Measurements from ENCODE around the gene BTBD16. TPM values are rescaled to one million over a fixed set of nuclear protein-coding genes. Genes with fewer than 3 reads are reported as not detected.

BTBD16 gene
- total RNA-seq, 4 donors from 2014 or later, result not detected

DNA sequence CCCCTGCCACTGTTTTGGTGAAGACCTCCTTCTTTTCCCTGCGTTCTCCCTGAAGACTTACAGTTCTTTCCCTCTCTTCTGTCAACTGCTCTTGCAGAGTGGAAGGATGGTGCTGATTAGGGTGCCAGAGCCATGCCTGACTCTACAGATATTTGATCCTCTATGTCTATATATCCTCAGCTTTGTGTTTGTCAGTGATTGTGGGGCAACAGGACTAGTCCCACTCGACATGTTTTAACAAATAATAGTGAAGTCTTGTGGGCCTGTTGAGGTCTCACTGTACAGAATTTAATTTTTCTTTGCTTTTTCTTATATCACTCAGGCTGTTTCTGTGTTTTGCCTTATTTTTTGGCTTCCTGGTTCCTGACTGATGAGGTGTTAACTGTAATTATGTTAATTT, 108.4 kb downstream of the BTBD16 start:
- Histone ChIP-seq H3K27me3 (no peaks in the 10 kb centered on the region), H3K4me1 (peaks cover 3 to 18% (median 10%) of the 10 kb centered on the region in 4 donors), H3K4me3 (no peak overlapping the region), H3K36me3 (no peaks in the 10 kb centered on the region), H3K27ac (no peak overlapping the region), H3K9me3 (no peaks in the 10 kb centered on the region)
- no peak for DNase-seq
- WGBS, 2 donors (ENCODE audit: low coverage in 1 of 2), result 89 to 90% methylated on average over 2 of the region's 2 CpGs
- intact Hi-C loops (cut with DNase I; ENCODE audit: low total_unique reads) (no loop called here), in situ Hi-C loops (cut with MboI; ENCODE audit: low pct_ligation_motif_present in 1 of 4, low pct_unique_long_range_greater_than_20kb in 1 of 4, low sequenced_read_pairs in 3 of 4) (no loop called here)
- TF ChIP-seq, protein P1, sequence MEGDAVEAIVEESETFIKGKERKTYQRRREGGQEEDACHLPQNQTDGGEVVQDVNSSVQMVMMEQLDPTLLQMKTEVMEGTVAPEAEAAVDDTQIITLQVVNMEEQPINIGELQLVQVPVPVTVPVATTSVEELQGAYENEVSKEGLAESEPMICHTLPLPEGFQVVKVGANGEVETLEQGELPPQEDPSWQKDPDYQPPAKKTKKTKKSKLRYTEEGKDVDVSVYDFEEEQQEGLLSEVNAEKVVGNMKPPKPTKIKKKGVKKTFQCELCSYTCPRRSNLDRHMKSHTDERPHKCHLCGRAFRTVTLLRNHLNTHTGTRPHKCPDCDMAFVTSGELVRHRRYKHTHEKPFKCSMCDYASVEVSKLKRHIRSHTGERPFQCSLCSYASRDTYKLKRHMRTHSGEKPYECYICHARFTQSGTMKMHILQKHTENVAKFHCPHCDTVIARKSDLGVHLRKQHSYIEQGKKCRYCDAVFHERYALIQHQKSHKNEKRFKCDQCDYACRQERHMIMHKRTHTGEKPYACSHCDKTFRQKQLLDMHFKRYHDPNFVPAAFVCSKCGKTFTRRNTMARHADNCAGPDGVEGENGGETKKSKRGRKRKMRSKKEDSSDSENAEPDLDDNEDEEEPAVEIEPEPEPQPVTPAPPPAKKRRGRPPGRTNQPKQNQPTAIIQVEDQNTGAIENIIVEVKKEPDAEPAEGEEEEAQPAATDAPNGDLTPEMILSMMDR (IDR thresholded peaks at IDR 0.05), result no peak
- TF ChIP-seq EP300 (IDR thresholded peaks at IDR 0.05; ENCODE audit: low read depth) (no peak), POLR2AphosphoS5 (IDR thresholded peaks at IDR 0.05) (no peak), POLR2A (IDR thresholded peaks at IDR 0.05) (no peak)

GRCh38 chr10:122380703-122381102, 109.6 kb downstream of the BTBD16 start:
- DNase-seq, result no peak
- 83 to 94% methylated on average over 1 to 4 of the region's 4 CpGs for WGBS, 2 donors (ENCODE audit: low coverage in 1 of 2)
- H3K9me3 ChIP-seq, result no peaks in the 10 kb centered on the region
- in situ Hi-C loops (cut with MboI; ENCODE audit: low pct_ligation_motif_present in 1 of 4, low pct_unique_long_range_greater_than_20kb in 1 of 4, low sequenced_read_pairs in 3 of 4) (no loop called here), intact Hi-C loops (cut with DNase I; ENCODE audit: low total_unique reads) (no loop called here)
- no peaks in the 10 kb centered on the region for H3K36me3 ChIP-seq
- H3K27ac ChIP-seq, result no peak overlapping the region
- peaks cover 3 to 18% (median 10%) of the 10 kb centered on the region in 4 donors for H3K4me1 ChIP-seq
- TF ChIP-seq, protein P1 (IDR thresholded peaks at IDR 0.05), result no peak
- H3K4me3 ChIP-seq, result no peak overlapping the region
- no peaks in the 10 kb centered on the region for H3K27me3 ChIP-seq

DNA sequence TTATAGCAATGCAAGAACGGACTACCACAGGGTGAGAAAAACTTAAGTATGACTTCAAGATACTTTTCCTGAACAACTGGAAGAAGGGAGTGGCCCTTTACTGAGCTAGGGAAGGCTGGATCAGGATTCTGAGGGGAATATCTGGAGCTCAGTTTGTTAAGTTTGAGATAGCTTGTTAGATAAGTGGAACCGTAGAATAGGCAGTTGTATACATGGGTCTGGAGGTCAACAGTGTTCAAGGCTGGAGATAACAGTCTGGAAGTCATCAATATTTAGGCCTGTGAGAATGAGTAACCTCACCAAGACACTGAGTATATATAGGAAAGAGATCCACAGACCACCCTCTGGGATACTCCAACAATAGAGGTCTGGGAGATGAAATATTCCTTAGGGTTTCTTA, 110.6 kb downstream of the BTBD16 start:
- no peak for DNase-seq
- WGBS, 2 donors (ENCODE audit: low coverage in 1 of 2), result 44 to 87% methylated on average over 1 to 2 of the region's 2 CpGs
- intact Hi-C loops (cut with DNase I; ENCODE audit: low total_unique reads) (no loop called here), in situ Hi-C loops (cut with MboI; ENCODE audit: low pct_ligation_motif_present in 1 of 4, low pct_unique_long_range_greater_than_20kb in 1 of 4, low sequenced_read_pairs in 3 of 4) (no loop called here)
- Histone ChIP-seq H3K4me1 (peaks cover 8 to 16% (median 10%) of the 10 kb centered on the region in 4 donors), H3K4me3 (no peak overlapping the region), H3K27me3 (no peaks in the 10 kb centered on the region), H3K9me3 (no peaks in the 10 kb centered on the region), H3K27ac (no peak overlapping the region), H3K36me3 (no peaks in the 10 kb centered on the region)
- no peak for TF ChIP-seq POLR2AphosphoS5 (IDR thresholded peaks at IDR 0.05)
- no peak for TF ChIP-seq EP300 (IDR thresholded peaks at IDR 0.05; ENCODE audit: low read depth)
- TF ChIP-seq POLR2A (IDR thresholded peaks at IDR 0.05), result no peak
- TF ChIP-seq, protein P1 (IDR thresholded peaks at IDR 0.05), result no peak

DNA sequence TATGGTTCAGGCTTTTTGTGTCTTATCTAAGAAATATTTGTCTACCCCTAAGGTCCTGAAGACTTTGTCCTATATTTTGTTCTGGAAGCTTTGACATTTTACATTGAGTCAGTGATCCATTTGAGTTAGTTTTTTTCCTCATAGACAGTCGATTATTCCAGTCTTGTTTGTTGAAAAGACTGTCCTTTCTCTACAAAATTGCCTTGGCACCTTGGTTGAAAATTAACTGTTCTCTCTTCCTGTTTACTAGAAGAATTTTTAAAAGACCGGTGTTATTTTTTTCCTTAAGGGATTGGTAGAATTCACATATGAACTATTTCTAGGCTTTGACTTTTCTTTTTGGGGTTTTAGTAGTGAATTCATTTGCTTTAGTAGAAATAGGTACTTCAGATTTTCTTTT, 115.4 kb downstream of the BTBD16 start:
- no peaks in the 10 kb centered on the region for H3K36me3 ChIP-seq
- in situ Hi-C loops (cut with MboI; ENCODE audit: low pct_ligation_motif_present in 1 of 4, low pct_unique_long_range_greater_than_20kb in 1 of 4, low sequenced_read_pairs in 3 of 4) (no loop called here), intact Hi-C loops (cut with DNase I; ENCODE audit: low total_unique reads) (no loop called here)
- H3K9me3 ChIP-seq, result no peaks in the 10 kb centered on the region
- H3K4me1 ChIP-seq, result peaks cover 5 to 33% (median 17%) of the 10 kb centered on the region in 4 donors
- DNase-seq, result no peak
- WGBS, 2 donors (ENCODE audit: low coverage in 1 of 2), result 43 to 53% methylated on average over 2 of the region's 2 CpGs
- no peaks in the 10 kb centered on the region for H3K27me3 ChIP-seq
- no peak overlapping the region for H3K4me3 ChIP-seq
- TF ChIP-seq POLR2A (IDR thresholded peaks at IDR 0.05), result no peak
- no peak for TF ChIP-seq POLR2AphosphoS5 (IDR thresholded peaks at IDR 0.05)
- TF ChIP-seq, protein P1 (IDR thresholded peaks at IDR 0.05), result no peak
- no peak for TF ChIP-seq EP300 (IDR thresholded peaks at IDR 0.05; ENCODE audit: low read depth)
- no peak overlapping the region for H3K27ac ChIP-seq

Measured in transverse colon (tissue), 4 donors.